Activated CD8-positive, alpha-beta T cell treated with anti-CD3 and anti-CD28 coated beads for 36 hours (primary cell): Measurements from ENCODE around the gene SLC25A44. TPM values are rescaled to one million over a fixed set of nuclear protein-coding genes. Genes with fewer than 3 reads are reported as not detected.
"Not testable (repeated sequence)": the region's sequence is repeated elsewhere in the genome, so short reads cannot be mapped to it uniquely, and the experiment has no call there.

Experiments used
- ATAC-seq: fragments of 200-7000 bp; cut with Tn5 transposase; one replicate; pipeline ENCODE4 v1.10.0; 2021; ENCODE audit warnings: mild to moderate bottlenecking, moderate library complexity
- CTCF ChIA-PET: fragments of 350-600 bp; sonication (Branson Sonifier 250); formaldehyde crosslinking; loops from one replicate; lab custom pipeline; 2021; ENCODE audit warnings: antibody characterized with exemption; lab: Charles Lee
- POLR2A ChIA-PET: fragments of 350-600 bp; sonication (Branson Sonifier 250); formaldehyde crosslinking; loops from one replicate; lab custom pipeline; 2021; ENCODE audit warnings: antibody characterized with exemption; lab: Charles Lee
- DNase-seq: peaks from one replicate; pipeline ENCODE4 v3.0.0-alpha.2; 2020
- H3K27ac Mint-ChIP-seq: one replicate; pipeline ENCODE4 v1.8.0; 2021; ENCODE audit warnings: mild to moderate bottlenecking, mixed read lengths
- H3K27me3 Mint-ChIP-seq: one replicate; pipeline ENCODE4 v1.8.0; 2021; ENCODE audit warnings: mixed read lengths
- H3K36me3 Mint-ChIP-seq: one replicate; pipeline ENCODE4 v1.8.0; 2021; ENCODE audit warnings: low read depth, mixed read lengths
- H3K4me1 Mint-ChIP-seq: one replicate; pipeline ENCODE4 v1.8.0; 2021; ENCODE audit warnings: low read depth, mixed read lengths
- H3K4me3 Mint-ChIP-seq: one replicate; pipeline ENCODE4 v1.8.0; 2021; ENCODE audit warnings: mild to moderate bottlenecking, moderate library complexity, mixed read lengths
- H3K9me3 Mint-ChIP-seq: one replicate; pipeline ENCODE4 v1.8.0; 2021; ENCODE audit warnings: mixed read lengths
- intact Hi-C: fragments of 100-400 bp; cut with micrococcal nuclease; formaldehyde crosslinking; loops from one replicate; pipeline ENCODE4 v1.10.0; 2022
- total RNA-seq, 2 experiments: library from RNA; stranded (reverse); gene quantifications; one replicate each; pipeline ENCODE4 v1.2.3, GENCODE V29; 2021
- TF ChIP-seq, protein P1 (sequence below): fragments of 200-600 bp; IDR thresholded peaks from one replicate; pipeline ENCODE4 v1.8.0; 2022; ENCODE audit warnings: antibody characterized with exemption, mild to moderate bottlenecking

The SLC25A44 gene
- total RNA-seq, 2 experiments from 2014 or later, result 41.9 to 43.0 TPM

DNA sequence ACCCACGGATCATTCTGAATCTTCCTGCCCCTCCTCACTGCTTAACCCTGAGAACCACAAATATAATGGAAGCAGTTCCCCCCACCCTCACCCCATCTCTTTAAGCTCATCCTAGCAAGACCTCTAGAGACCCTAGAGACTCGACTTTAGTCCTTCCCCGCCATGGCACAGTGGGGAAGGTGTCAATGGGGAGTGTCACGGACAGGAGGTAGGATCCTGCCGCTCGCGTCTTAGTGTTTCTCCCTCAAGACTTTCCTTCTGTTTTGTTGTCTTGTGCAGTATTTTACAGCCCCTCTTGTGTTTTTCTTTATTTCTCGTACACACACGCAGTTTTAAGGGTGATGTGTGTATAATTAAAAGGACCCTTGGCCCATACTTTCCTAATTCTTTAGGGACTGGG lies 18.2 kb downstream of the SLC25A44 start:
- no peaks in the 10 kb centered on the region for H3K9me3 Mint-ChIP-seq
- H3K4me3 Mint-ChIP-seq, result peak overlapping the region; percentile 96
- TF ChIP-seq, protein P1, sequence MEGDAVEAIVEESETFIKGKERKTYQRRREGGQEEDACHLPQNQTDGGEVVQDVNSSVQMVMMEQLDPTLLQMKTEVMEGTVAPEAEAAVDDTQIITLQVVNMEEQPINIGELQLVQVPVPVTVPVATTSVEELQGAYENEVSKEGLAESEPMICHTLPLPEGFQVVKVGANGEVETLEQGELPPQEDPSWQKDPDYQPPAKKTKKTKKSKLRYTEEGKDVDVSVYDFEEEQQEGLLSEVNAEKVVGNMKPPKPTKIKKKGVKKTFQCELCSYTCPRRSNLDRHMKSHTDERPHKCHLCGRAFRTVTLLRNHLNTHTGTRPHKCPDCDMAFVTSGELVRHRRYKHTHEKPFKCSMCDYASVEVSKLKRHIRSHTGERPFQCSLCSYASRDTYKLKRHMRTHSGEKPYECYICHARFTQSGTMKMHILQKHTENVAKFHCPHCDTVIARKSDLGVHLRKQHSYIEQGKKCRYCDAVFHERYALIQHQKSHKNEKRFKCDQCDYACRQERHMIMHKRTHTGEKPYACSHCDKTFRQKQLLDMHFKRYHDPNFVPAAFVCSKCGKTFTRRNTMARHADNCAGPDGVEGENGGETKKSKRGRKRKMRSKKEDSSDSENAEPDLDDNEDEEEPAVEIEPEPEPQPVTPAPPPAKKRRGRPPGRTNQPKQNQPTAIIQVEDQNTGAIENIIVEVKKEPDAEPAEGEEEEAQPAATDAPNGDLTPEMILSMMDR, result no peak
- peaks cover 30% of the 10 kb centered on the region for H3K4me1 Mint-ChIP-seq
- H3K27ac Mint-ChIP-seq, result peak overlapping the region; percentile 98
- ChIA-PET CTCF (interaction anchor here (1.1 to 6.0 kb wide), 7 partner anchors 8 to 83 kb away, joined by 3 to 61 read pairs (median 7); no protein-coding TSS in a partner anchor), POLR2A (interaction anchor here (1.2 to 9.6 kb wide), 9 partner anchors 12 to 70 kb away, joined by 3 to 177 read pairs (median 9); partner anchors contain the start of genes SLC25A44 and SMG5)
- H3K36me3 Mint-ChIP-seq, result peaks cover 58% of the 10 kb centered on the region
- ATAC-seq (no peak), DNase-seq (no peak)
- intact Hi-C loops, result no loop called here
- H3K27me3 Mint-ChIP-seq, result no peaks in the 10 kb centered on the region

DNA sequence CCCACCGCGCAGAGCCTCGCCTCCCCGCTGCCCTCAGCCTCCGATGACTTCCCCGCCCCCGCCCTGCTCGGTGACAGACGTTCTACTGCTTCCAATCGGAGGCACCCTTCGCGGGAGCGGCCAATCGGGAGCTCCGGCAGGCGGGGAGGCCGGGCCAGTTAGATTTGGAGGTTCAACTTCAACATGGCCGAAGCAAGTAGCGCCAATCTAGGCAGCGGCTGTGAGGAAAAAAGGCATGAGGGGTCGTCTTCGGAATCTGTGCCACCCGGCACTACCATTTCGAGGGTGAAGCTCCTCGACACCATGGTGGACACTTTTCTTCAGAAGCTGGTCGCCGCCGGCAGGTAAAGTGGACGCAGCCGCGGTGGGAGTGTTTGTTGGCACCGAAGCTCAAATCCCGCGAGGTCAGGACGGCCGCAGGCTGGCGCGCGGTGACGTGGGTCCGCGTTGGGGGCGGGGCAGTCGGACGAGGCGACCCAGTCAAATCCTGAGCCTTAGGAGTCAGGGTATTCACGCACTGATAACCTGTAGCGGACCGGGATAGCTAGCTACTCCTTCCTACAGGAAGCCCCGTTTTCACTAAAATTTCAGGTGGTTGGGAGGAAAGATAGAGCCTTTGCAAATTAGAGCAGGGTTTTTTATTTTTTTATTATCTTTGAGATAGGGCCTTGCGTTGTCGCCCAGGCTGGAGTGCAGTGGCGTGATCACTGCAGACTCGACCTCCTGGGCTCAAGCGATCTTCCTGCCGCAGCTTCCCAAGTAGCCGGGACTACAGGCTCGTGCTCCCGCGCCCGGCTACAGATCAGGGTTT lies 19.1 kb downstream of the SLC25A44 start, which contains the start of gene PMF1:
Gene PMF1, plus strand, starts transcription at position 175 of the 811 bp plus-strand sequence. Its CDS starts 9 bp downstream, at position 184.
- no peaks in the 10 kb centered on the region for H3K27me3 Mint-ChIP-seq
- intact Hi-C loops, result no loop called here
- peaks cover 54% of the 10 kb centered on the region for H3K36me3 Mint-ChIP-seq
- H3K4me3 Mint-ChIP-seq, result peak within 1 kb of the TSS; percentile 96
- ChIA-PET CTCF (interaction anchor here (0.7 to 6.0 kb wide), 13 partner anchors 9 to 116 kb away, joined by 3 to 61 read pairs (median 4); partner anchors contain the start of gene SLC25A44), POLR2A (interaction anchor here (0.7 to 9.6 kb wide), 21 partner anchors 11 to 140 kb away, joined by 3 to 177 read pairs (median 4); partner anchors contain the start of genes SLC25A44 and SMG5)
- H3K9me3 Mint-ChIP-seq, result no peaks in the 10 kb centered on the region
- H3K4me1 Mint-ChIP-seq, result peaks cover 38% of the 10 kb centered on the region
- TF ChIP-seq, protein P1, result no peak
- DNase-seq (peak; percentile 99), ATAC-seq (peak; percentile 92)
- H3K27ac Mint-ChIP-seq, result peak within 1 kb of the TSS; percentile 98

DNA sequence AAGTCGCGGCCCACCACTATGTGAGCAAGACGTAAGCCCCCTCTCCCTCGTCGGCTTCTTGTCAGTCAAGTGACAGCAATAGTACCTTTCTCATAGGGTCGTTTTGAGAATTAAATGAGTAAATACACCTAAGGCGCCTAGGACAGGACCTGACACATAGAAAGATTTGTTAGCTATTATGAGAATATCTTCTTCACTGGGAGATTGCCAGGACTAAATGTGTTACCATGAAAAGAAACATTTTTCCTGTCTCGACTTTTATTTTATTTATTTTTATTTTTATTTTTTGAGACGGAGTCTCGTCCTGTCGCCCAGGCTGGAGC lies 19.7 kb downstream of the SLC25A44 start:
- peak overlapping the region; percentile 96 for H3K4me3 Mint-ChIP-seq
- H3K9me3 Mint-ChIP-seq, result peaks cover 2% of the 10 kb centered on the region
- ATAC-seq (no peak), DNase-seq (no peak)
- H3K27me3 Mint-ChIP-seq, result no peaks in the 10 kb centered on the region
- TF ChIP-seq, protein P1, result no peak
- H3K4me1 Mint-ChIP-seq, result peaks cover 41% of the 10 kb centered on the region
- H3K27ac Mint-ChIP-seq, result peak overlapping the region; percentile 98
- ChIA-PET CTCF (interaction anchor here (0.8 to 6.0 kb wide), 9 partner anchors 11 to 117 kb away, joined by 3 to 61 read pairs (median 6); partner anchors contain the start of gene SLC25A44), POLR2A (interaction anchor here (0.8 to 9.6 kb wide), 18 partner anchors 10 to 273 kb away, joined by 3 to 177 read pairs (median 4); partner anchors contain the start of genes SLC25A44 and SMG5)
- intact Hi-C loops, result no loop called here
- H3K36me3 Mint-ChIP-seq, result peaks cover 57% of the 10 kb centered on the region

DNA sequence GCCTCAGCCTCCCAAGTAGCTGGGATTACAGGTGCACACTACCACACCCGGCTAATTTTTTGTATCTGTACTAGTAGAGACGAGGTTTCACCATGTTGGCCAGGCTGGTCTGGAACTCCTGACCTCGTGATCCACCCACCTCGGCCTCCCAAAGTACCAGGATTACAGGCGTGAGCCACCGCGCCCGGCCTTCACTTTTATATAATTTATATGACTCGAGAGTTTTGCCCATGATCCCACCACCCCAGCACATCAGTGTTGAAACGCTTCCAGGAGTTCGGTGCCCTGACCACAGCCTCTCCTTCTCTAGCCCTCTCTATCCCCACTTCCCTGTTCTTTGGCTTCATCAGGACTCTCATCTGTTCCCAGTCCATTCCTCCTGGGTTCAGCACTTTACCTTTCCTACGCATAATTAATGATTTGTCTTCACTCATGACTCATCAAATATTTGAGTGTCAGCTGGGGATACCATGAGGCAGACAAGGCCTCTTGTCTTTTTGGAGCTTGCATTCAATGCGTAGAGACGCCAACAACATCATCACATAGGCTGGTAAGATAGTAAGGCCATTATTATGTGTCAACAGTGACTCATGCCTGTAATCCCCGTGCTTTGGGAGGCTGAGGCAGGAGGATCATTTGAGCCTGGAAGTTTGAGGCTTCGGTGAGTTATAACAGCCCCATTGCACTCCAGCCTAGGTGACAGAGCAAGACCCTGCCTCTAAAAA lies 20.3 kb downstream of the SLC25A44 start:
- peak overlapping the region; percentile 98 for H3K27ac Mint-ChIP-seq
- ATAC-seq (no peak), DNase-seq (peak; percentile 50)
- no peaks in the 10 kb centered on the region for H3K27me3 Mint-ChIP-seq
- ChIA-PET CTCF (interaction anchor here (6.0 kb wide), 1 partner anchor 10 kb away, joined by 61 read pairs; no protein-coding TSS in a partner anchor), POLR2A (interaction anchor here (0.9 to 9.6 kb wide), 10 partner anchors 10 to 274 kb away, joined by 3 to 177 read pairs (median 6); partner anchors contain the start of genes SLC25A44 and SMG5)
- TF ChIP-seq, protein P1, result no peak
- H3K9me3 Mint-ChIP-seq, result peaks cover 3% of the 10 kb centered on the region
- H3K4me3 Mint-ChIP-seq, result peak overlapping the region; percentile 96
- intact Hi-C loops, result no loop called here
- H3K36me3 Mint-ChIP-seq, result peaks cover 59% of the 10 kb centered on the region
- peaks cover 43% of the 10 kb centered on the region for H3K4me1 Mint-ChIP-seq

DNA sequence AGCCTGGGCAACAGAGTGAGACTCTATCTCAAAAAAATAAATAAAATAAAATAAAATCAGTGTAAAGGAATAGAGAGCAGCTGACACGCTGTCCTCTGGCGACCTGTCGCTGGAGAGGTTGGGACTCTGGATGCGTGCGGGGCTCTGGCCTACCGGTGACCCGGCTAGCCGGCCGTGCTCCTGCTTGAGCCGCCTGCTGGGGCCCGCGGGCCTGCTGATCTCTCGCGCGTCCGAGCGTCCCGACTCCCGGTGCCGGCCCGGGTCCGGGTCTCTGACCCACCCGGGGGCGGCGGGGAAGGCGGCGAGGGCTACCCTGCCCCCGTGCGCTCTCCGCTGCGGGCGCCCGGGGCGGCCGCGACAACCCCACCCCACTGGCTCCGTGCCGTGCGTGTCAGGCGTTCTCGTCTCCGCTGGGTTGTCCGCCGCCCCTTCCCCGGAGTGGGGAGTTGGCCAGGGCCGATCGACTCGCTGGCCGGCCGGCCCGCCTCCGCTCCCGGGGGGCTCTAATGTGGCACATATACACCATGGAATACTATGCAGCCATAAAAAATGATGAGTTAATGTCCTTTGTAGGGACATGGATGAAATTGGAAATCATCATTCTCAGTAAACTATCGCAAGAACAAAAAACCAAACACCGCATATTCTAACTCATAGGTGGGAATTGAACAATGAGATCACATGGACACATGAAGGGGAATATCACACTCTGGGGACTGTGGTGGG lies 22.6 kb downstream of the SLC25A44 start:
- ATAC-seq, H3K27me3 Mint-ChIP-seq, DNase-seq, intact Hi-C loops, H3K4me3 Mint-ChIP-seq, H3K9me3 Mint-ChIP-seq: not testable (repeated sequence)
- H3K27ac Mint-ChIP-seq, result peak overlapping the region; percentile 99
- peaks cover 63% of the 10 kb centered on the region for H3K36me3 Mint-ChIP-seq
- ChIA-PET CTCF (interaction anchor here (6.0 kb wide), 1 partner anchor 8 kb away, joined by 61 read pairs; no protein-coding TSS in a partner anchor), POLR2A (interaction anchor here (9.6 kb wide), 1 partner anchor 18 kb away, joined by 177 read pairs; the partner anchor contains the start of gene SLC25A44)
- peaks cover 61% of the 10 kb centered on the region for H3K4me1 Mint-ChIP-seq
